IMR-90 (cell line): ENCODE results near the gene MAD2L2.

Experiments
- CEBPB ChIP-seq: IDR thresholded peaks from 2 replicates; pipeline ENCODE4 v1.6.1; 2012; ENCODE audit warnings: low read depth, low read length, improper control_type of control experiment
- CHD1 ChIP-seq: IDR thresholded peaks from 2 replicates; pipeline ENCODE4 v1.6.1; 2012; ENCODE audit warnings: low read depth, low read length, improper control_type of control experiment
- MAFK ChIP-seq: IDR thresholded peaks from 2 replicates; pipeline ENCODE4 v1.6.1; 2012; ENCODE audit warnings: low read depth, low read length, improper control_type of control experiment
- MAZ ChIP-seq: IDR thresholded peaks from 2 replicates; pipeline ENCODE4 v1.6.1; 2012; ENCODE audit warnings: low read depth, mild to moderate bottlenecking, low read length, improper control_type of control experiment, moderate library complexity, borderline replicate concordance
- MXI1 ChIP-seq: IDR thresholded peaks from 2 replicates; pipeline ENCODE4 v1.6.1; 2012; ENCODE audit warnings: low read depth, mild to moderate bottlenecking, low read length, moderate library complexity, borderline replicate concordance
- POLR2A ChIP-seq: IDR thresholded peaks from 2 replicates; pipeline ENCODE4 v1.6.1; 2012; ENCODE audit warnings: mild to moderate bottlenecking, low read depth, low read length
- RAD21 ChIP-seq: IDR thresholded peaks from 2 replicates; pipeline ENCODE4 v1.6.1; 2012; ENCODE audit warnings: low read length, improper control_type of control experiment
- RCOR1 ChIP-seq: IDR thresholded peaks from 2 replicates; pipeline ENCODE4 v1.6.1; 2012; ENCODE audit warnings: mild to moderate bottlenecking, low read length, improper control_type of control experiment; ENCODE audit not compliant: insufficient replicate concordance
- SMC3 ChIP-seq: fragments of 150-350 bp; IDR thresholded peaks from 2 replicates; pipeline ENCODE4 v1.6.1; 2016; ENCODE audit warnings: low read depth, mild to moderate bottlenecking, antibody characterized with exemption, low read length, moderate library complexity
- TF ChIP-seq, protein P1 (sequence below): conservative IDR thresholded peaks from 2 replicates; pipeline ENCODE4 v1.5.1; 2012; ENCODE audit warnings: mild to moderate bottlenecking, low read depth, low read length, improper control_type of control experiment
- TF ChIP-seq, protein P2 (sequence below): fragments of 150-350 bp; IDR thresholded peaks from 2 replicates; pipeline ENCODE4 v1.6.1; 2016; ENCODE audit warnings: low read depth, mild to moderate bottlenecking, low read length, moderate library complexity, borderline replicate concordance
- TF ChIP-seq, protein P3 (sequence below): fragments of 150-350 bp; IDR thresholded peaks from 2 replicates; pipeline ENCODE4 v1.6.1; 2017; ENCODE audit warnings: mild to moderate bottlenecking, antibody characterized with exemption, low read length, low read depth

DNA sequence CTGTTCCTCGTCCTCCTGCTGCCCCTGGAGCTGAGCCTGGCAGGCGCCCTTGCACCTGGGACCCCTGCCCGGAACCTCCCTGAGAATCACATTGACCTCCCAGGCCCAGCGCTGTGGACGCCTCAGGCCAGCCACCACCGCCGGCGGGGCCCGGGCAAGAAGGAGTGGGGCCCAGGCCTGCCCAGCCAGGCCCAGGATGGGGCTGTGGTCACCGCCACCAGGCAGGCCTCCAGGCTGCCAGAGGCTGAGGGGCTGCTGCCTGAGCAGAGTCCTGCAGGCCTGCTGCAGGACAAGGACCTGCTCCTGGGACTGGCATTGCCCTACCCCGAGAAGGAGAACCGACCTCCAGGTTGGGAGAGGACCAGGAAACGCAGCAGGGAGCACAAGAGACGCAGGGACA is 25.3 kb upstream of the MAD2L2 start:
- TF ChIP-seq MXI1 (no peak), POLR2A (no peak), MAFK (no peak), CEBPB (no peak), RAD21 (no peak), RCOR1 (no peak), MAZ (no peak), CHD1 (no peak), SMC3 (no peak)
- TF ChIP-seq, protein P1, sequence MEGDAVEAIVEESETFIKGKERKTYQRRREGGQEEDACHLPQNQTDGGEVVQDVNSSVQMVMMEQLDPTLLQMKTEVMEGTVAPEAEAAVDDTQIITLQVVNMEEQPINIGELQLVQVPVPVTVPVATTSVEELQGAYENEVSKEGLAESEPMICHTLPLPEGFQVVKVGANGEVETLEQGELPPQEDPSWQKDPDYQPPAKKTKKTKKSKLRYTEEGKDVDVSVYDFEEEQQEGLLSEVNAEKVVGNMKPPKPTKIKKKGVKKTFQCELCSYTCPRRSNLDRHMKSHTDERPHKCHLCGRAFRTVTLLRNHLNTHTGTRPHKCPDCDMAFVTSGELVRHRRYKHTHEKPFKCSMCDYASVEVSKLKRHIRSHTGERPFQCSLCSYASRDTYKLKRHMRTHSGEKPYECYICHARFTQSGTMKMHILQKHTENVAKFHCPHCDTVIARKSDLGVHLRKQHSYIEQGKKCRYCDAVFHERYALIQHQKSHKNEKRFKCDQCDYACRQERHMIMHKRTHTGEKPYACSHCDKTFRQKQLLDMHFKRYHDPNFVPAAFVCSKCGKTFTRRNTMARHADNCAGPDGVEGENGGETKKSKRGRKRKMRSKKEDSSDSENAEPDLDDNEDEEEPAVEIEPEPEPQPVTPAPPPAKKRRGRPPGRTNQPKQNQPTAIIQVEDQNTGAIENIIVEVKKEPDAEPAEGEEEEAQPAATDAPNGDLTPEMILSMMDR, result no peak
- TF ChIP-seq, protein P2, sequence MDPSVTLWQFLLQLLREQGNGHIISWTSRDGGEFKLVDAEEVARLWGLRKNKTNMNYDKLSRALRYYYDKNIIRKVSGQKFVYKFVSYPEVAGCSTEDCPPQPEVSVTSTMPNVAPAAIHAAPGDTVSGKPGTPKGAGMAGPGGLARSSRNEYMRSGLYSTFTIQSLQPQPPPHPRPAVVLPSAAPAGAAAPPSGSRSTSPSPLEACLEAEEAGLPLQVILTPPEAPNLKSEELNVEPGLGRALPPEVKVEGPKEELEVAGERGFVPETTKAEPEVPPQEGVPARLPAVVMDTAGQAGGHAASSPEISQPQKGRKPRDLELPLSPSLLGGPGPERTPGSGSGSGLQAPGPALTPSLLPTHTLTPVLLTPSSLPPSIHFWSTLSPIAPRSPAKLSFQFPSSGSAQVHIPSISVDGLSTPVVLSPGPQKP, result no peak
- TF ChIP-seq, protein P3, sequence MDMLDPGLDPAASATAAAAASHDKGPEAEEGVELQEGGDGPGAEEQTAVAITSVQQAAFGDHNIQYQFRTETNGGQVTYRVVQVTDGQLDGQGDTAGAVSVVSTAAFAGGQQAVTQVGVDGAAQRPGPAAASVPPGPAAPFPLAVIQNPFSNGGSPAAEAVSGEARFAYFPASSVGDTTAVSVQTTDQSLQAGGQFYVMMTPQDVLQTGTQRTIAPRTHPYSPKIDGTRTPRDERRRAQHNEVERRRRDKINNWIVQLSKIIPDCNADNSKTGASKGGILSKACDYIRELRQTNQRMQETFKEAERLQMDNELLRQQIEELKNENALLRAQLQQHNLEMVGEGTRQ, result no peak
